ENCODE measurements around the gene TPSD1. TPM values are rescaled to one million over a fixed set of nuclear protein-coding genes. Genes with fewer than 3 reads are reported as not detected.

TPSD1 gene
- total RNA-seq, 1 experiment from 2014 or later, result not detected

DNA sequence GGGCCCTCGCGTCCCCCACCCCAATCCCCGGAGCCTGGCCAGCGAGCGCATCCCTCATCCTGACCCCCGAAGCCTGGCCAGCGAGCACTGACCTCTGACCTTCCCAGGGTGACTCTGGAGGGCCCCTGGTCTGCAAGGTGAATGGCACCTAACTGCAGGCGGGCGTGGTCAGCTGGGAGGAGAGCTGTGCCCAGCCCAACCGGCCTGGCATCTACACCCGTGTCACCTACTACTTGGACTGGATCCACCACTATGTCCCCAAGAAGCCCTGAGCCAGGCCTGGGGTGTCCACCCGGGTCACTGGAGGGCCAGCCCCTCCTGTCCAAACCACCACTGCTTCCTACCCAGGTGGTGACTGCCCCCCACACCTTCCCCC, 2.3 kb downstream of the TPSD1 start:
- Histone ChIP-seq H3K9me3 (ENCODE audit: low read length) (no peaks in the 10 kb centered on the region), H3K27me3 (ENCODE audit: low read length) (peaks cover 31% of the 10 kb centered on the region), H3K79me2 (ENCODE audit: low read length) (no peaks in the 10 kb centered on the region), H4K20me1 (ENCODE audit: low read length) (no peaks in the 10 kb centered on the region), H3F3A (ENCODE audit: low read length, unreplicated experiment) (no peaks in the 10 kb centered on the region), H3K4me3 (ENCODE audit: low read length) (no peak overlapping the region), H3K9ac (ENCODE audit: low read length) (no peak overlapping the region), H3K27ac (ENCODE audit: low read length) (no peak overlapping the region), H2AFZ (ENCODE audit: low read length) (no peak overlapping the region), H3K4me2 (ENCODE audit: low read length) (no peak overlapping the region), H3K9me2 (replicated peaks; ENCODE audit: low read length) (no peaks in the 10 kb centered on the region), H3K36me3 (ENCODE audit: low read depth, low read length) (no peaks in the 10 kb centered on the region), H3K4me1 (ENCODE audit: insufficient read depth, low read length) (no peaks in the 10 kb centered on the region; the same call in 1 of the 2 replicates)
- intact Hi-C loops (cut with micrococcal nuclease), result no loop called here
- TF ChIP-seq EZH2 (IDR thresholded peaks at IDR 0.05; ENCODE audit: low read length, unreplicated experiment), result no peak
- TF ChIP-seq, protein P1, sequence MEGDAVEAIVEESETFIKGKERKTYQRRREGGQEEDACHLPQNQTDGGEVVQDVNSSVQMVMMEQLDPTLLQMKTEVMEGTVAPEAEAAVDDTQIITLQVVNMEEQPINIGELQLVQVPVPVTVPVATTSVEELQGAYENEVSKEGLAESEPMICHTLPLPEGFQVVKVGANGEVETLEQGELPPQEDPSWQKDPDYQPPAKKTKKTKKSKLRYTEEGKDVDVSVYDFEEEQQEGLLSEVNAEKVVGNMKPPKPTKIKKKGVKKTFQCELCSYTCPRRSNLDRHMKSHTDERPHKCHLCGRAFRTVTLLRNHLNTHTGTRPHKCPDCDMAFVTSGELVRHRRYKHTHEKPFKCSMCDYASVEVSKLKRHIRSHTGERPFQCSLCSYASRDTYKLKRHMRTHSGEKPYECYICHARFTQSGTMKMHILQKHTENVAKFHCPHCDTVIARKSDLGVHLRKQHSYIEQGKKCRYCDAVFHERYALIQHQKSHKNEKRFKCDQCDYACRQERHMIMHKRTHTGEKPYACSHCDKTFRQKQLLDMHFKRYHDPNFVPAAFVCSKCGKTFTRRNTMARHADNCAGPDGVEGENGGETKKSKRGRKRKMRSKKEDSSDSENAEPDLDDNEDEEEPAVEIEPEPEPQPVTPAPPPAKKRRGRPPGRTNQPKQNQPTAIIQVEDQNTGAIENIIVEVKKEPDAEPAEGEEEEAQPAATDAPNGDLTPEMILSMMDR (conservative IDR thresholded peaks at IDR 0.05; ENCODE audit: low read depth, low read length), result no peak
- no peak for TF ChIP-seq EZH2phosphoT487 (IDR thresholded peaks at IDR 0.05; ENCODE audit: borderline replicate concordance, low read length)
- CTCF ChIA-PET, result no interaction called here
- BruUV-seq (replicated peaks), result no TSS peak
- peak; percentile 20; the same call in 1 of the 2 replicates for ATAC-seq
- DNase-seq, result no peak
- POLR2A ChIA-PET (ENCODE audit: unreplicated experiment), result no interaction called here

DNA sequence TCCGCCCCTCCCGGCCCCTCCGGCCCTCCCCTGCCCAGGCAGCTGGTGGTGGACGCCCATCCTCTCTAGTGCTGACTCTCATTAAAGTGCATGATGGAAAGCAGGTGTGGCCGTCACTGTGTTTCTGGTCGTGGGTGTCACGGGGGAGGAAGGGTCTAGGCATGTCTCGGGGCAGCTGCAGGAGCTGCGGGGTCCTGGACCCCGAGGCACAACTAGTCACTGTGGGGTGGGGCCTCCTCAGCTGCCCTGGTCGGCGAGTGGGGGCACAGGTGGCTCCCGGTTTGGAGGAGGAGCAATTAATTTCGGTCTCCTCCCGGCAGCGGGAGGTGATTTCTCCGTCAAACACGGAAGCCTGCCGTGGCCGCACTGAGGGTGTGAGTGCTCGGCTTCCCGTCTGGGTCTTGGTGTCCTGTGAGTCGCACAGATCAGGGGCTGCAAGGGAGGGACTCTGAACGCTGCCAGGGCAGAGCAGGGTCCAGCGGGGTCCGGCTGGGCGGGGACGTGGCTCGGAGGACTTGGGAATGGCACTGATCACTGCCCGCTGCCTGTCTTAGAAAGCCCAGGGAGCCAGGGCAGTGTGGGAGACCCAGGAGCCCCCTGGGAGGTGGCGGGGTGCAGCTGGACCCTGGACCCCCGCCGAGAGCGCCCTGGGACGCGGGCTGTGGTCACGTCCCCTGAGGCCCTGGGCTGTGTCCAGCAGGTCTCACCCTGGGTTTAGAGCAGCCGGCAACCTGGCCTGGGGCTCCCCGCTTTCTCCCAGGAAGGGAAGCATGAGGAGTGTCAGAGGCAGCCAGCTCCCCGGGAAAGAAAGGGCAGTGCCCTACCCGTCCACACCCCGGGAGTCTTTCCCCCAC, 3.3 kb downstream of the TPSD1 start:
- H3K4me2 ChIP-seq (ENCODE audit: low read length), result peak overlapping the region; percentile 84
- CTCF ChIA-PET, result no interaction called here
- intact Hi-C loops (cut with micrococcal nuclease), result no loop called here

More for the DNA sequence above, 3.3 kb downstream of the TPSD1 start:
- peak overlapping the region; percentile 61 for H2AFZ ChIP-seq (ENCODE audit: low read length)
- H4K20me1 ChIP-seq (ENCODE audit: low read length), result no peaks in the 10 kb centered on the region
- H3K9ac ChIP-seq (ENCODE audit: low read length), result no peak overlapping the region
- H3K9me3 ChIP-seq (ENCODE audit: low read length), result no peaks in the 10 kb centered on the region
- no peak overlapping the region for H3K27ac ChIP-seq (ENCODE audit: low read length)
- H3K9me2 ChIP-seq (replicated peaks; ENCODE audit: low read length), result no peaks in the 10 kb centered on the region
- H3K4me1 ChIP-seq (ENCODE audit: insufficient read depth, low read length), result no peaks in the 10 kb centered on the region; the same call in 1 of the 2 replicates
- no peaks in the 10 kb centered on the region for H3F3A ChIP-seq (ENCODE audit: low read length, unreplicated experiment)
- H3K4me3 ChIP-seq (ENCODE audit: low read length), result peak overlapping the region; percentile 54
- H3K36me3 ChIP-seq (ENCODE audit: low read depth, low read length), result no peaks in the 10 kb centered on the region
- BruUV-seq (replicated peaks), result no TSS peak
- no peaks in the 10 kb centered on the region for H3K79me2 ChIP-seq (ENCODE audit: low read length)
- TF ChIP-seq, protein P1 (conservative IDR thresholded peaks at IDR 0.05; ENCODE audit: low read depth, low read length), result no peak
- TF ChIP-seq EZH2 (IDR thresholded peaks at IDR 0.05; ENCODE audit: low read length, unreplicated experiment) (no peak), EZH2phosphoT487 (IDR thresholded peaks at IDR 0.05; ENCODE audit: borderline replicate concordance, low read length) (no peak)
- ATAC-seq (peak; percentile 32; the same call in 1 of the 2 replicates), DNase-seq (peak; percentile 13)
- peaks cover 31% of the 10 kb centered on the region for H3K27me3 ChIP-seq (ENCODE audit: low read length)
- POLR2A ChIA-PET (ENCODE audit: unreplicated experiment), result no interaction called here
